ENCODE data around the gene CDH4.

GRCh38 chr20:61889659-61890058, 637.6 kb downstream of the CDH4 start:
- TF ChIP-seq POLR2A (IDR thresholded peaks at IDR 0.05; ENCODE audit: low read length), result no peak
- no peak for TF ChIP-seq GATA1 (IDR thresholded peaks at IDR 0.05; ENCODE audit: low read depth, low read length)
